HUES64 (cell line): Measurements from ENCODE around the gene SCYGR4.
"Not testable (repeated sequence)": the region's sequence is repeated elsewhere in the genome, so short reads cannot be mapped to it uniquely, and the experiment has no call there.

Source experiments
- H3K27ac ChIP-seq: 2 replicates; pipeline ENCODE4 v1.7.0; 2013; ENCODE audit warnings: low read depth, low read length, inconsistent platforms
- H3K27me3 ChIP-seq: 2 replicates; pipeline ENCODE4 v1.6.1; 2013; ENCODE audit warnings: mild to moderate bottlenecking, low read length; ENCODE audit not compliant: insufficient read depth
- H3K36me3 ChIP-seq: 2 replicates; pipeline ENCODE4 v1.6.1; 2013; ENCODE audit warnings: mild to moderate bottlenecking, low read length; ENCODE audit not compliant: insufficient read depth
- H3K4me1 ChIP-seq: 2 replicates; pipeline ENCODE4 v1.6.1; 2013; ENCODE audit warnings: mild to moderate bottlenecking, low read length, moderate library complexity; ENCODE audit not compliant: insufficient read depth
- H3K4me3 ChIP-seq: 2 replicates; pipeline ENCODE4 v1.5.1; 2013; ENCODE audit warnings: mild to moderate bottlenecking, low read length, moderate library complexity
- H3K9ac ChIP-seq: 2 replicates; pipeline ENCODE4 v1.6.1; 2013; ENCODE audit warnings: mild to moderate bottlenecking, low read depth, low read length
- H3K9me3 ChIP-seq: 2 replicates; pipeline ENCODE4 v1.6.1; 2013; ENCODE audit warnings: low read depth, low read length; ENCODE audit not compliant: insufficient read depth
- WGBS: fragments of 150-250, 120-280 bp; methylation state at CpG from one replicate; pipeline ENCODE4 v1.1.7; 2013; ENCODE audit warnings: missing lambda C conversion rate; 5-methylcytosine and 5-hydroxymethylcytosine counted together

SCYGR4 gene

DNA sequence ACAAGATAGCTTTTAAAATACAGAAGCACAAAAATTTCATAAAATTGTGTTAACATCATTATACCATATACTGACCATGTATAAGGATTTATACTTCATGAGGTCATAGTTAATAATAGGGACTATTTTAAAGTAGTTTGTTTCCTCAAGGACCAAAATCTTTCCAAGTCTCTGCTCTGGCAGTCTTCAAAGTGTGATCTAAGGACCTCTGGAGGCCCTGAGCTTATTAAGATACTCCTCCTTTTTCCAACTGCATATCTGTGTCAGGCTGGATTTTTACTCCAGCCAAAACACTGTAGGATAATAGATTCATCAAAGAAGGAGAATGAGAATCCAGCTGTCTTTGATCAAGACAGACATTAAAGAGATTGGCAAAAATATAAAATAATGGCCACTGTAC is 20.3 kb upstream of the SCYGR4 start:
- peaks cover 6% of the 10 kb centered on the region; the same call in 1 of the 2 replicates for H3K4me1 ChIP-seq
- H3K4me3 ChIP-seq = no peak overlapping the region
- H3K9ac ChIP-seq = no peak overlapping the region
- H3K27ac ChIP-seq = no peak overlapping the region
- no peaks in the 10 kb centered on the region for H3K36me3 ChIP-seq
- no peaks in the 10 kb centered on the region for H3K27me3 ChIP-seq
- H3K9me3 ChIP-seq = no peaks in the 10 kb centered on the region

DNA sequence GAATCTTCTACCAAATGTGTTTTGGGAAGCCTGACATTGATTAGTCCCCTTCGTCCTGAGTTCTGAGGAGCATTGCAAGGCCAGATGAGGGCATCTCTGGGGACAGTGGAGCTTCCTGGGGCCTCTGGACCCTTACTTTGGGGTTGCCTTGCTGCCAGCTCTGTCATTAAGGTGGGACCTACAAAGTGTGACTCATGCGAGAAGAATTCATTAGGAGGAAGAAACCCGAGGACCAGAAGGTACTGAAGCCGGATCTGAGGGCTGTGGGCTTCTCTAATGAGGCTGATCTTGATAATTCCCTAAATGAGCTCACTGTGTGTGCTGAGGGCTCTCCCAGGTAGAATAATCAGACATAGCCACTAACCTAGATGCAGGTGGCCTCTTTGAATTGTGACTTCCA is 19.3 kb upstream of the SCYGR4 start:
- H3K36me3 ChIP-seq = no peaks in the 10 kb centered on the region
- H3K4me1 ChIP-seq = peaks cover 6% of the 10 kb centered on the region; the same call in 1 of the 2 replicates
- H3K9ac ChIP-seq = no peak overlapping the region
- H3K4me3 ChIP-seq = no peak overlapping the region
- H3K27me3 ChIP-seq = no peaks in the 10 kb centered on the region
- H3K9me3 ChIP-seq = no peaks in the 10 kb centered on the region
- 71% methylated on average over 4 of the region's 4 CpGs for WGBS
- no peak overlapping the region for H3K27ac ChIP-seq

GRCh38 chr2:227598835-227599503 is 18.3 kb upstream of the SCYGR4 start, which contains the start of gene SCYGR2:
TSS of gene SCYGR2 (plus strand) at chr2:227598893. CDS start at chr2:227598893, 0 bp downstream.
- not testable (repeated sequence) for H3K27ac ChIP-seq, H3K4me1 ChIP-seq
- 95% methylated on average over 15 of the region's 16 CpGs for WGBS

DNA sequence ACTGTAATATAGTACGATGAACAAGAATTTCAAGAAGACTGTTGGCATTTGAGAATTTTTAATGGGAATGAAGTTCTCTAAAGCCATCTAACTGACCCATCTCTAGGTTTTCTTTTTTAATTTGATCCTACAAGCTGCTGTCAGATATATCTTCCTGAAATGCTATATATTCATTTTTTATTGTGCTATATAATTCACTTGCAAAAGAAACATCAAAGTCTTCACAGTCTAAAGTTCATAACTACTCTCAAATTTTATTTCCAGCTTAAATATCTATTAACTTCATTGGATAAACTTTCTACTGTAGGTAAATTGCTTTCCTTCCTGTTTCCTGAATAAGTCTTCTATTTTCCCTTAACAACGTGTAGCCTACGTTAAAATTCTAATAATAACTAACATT is 14.9 kb upstream of the SCYGR4 start:
- WGBS = no CpG with 5 or more reads among the region's 3 CpGs
- Histone ChIP-seq H3K27ac (no peak overlapping the region), H3K9ac (no peak overlapping the region), H3K4me3 (no peak overlapping the region), H3K36me3 (no peaks in the 10 kb centered on the region), H3K4me1 (peaks cover 6% of the 10 kb centered on the region; the same call in 1 of the 2 replicates), H3K27me3 (no peaks in the 10 kb centered on the region), H3K9me3 (no peaks in the 10 kb centered on the region)

More at GRCh38 chr2:227598835-227599503, 18.3 kb upstream of the SCYGR4 start, which contains the start of gene SCYGR2:
- H3K36me3 ChIP-seq, H3K4me3 ChIP-seq, H3K9me3 ChIP-seq, H3K27me3 ChIP-seq, H3K9ac ChIP-seq: not testable (repeated sequence)

DNA sequence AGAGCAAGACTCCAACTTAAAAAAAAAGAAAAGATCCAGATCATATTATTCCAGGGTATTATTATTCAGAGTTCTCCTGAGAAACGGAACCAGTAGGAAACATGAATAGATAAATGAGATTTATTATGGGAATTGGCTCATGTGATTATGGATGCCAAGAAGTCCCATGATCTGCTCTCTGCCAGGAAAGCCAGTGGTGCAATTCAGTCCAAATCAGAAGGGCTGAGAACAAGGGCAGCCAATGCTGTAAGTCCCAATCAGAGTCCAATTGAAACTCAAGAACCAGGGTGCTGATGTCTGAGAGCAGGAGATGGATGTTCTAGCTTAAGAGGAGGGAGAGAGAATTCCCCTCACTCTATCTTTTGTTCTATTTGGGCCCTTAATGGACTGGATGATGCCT is 10.8 kb upstream of the SCYGR4 start:
- H3K4me3 ChIP-seq = no peak overlapping the region
- no peaks in the 10 kb centered on the region for H3K36me3 ChIP-seq
- no peaks in the 10 kb centered on the region for H3K9me3 ChIP-seq
- H3K27ac ChIP-seq = no peak overlapping the region
- 97% methylated on average over 1 of the region's 1 CpG for WGBS
- no peaks in the 10 kb centered on the region for H3K4me1 ChIP-seq
- no peak overlapping the region for H3K9ac ChIP-seq
- H3K27me3 ChIP-seq = no peaks in the 10 kb centered on the region

DNA sequence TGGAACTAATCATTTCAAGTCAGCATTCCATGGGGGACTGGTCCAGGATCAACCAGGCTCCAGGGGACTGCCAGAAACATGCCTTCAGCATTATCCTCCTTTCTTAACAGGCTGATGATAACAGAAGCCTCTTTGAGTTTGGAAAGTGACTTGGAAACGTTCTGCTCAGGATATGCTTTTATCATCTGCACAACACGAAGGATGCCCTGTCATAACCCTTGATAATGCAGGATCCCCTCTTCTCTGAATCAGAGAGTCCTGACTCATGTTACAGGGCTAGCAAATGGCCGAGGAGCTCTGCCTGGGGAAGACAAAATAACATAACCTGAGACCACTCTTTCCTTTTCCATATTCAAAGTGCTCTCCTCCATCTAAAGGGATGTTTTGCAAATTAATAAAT is 9.4 kb upstream of the SCYGR4 start:
- Histone ChIP-seq H3K27me3 (no peaks in the 10 kb centered on the region), H3K27ac (no peak overlapping the region), H3K4me3 (no peak overlapping the region), H3K9ac (no peak overlapping the region), H3K9me3 (no peaks in the 10 kb centered on the region), H3K36me3 (no peaks in the 10 kb centered on the region), H3K4me1 (no peaks in the 10 kb centered on the region)
- WGBS = 71% methylated on average over 3 of the region's 3 CpGs

- no peaks in the 10 kb centered on the region for H3K9me3 ChIP-seq
Measured at GRCh38 chr2:227608561-227609338, 8.5 kb upstream of the SCYGR4 start.

GRCh38 chr2:227610123-227610522 is 7.2 kb upstream of the SCYGR4 start:
- H3K36me3 ChIP-seq = no peaks in the 10 kb centered on the region
- H3K4me1 ChIP-seq = no peaks in the 10 kb centered on the region
- WGBS = no CpG with 5 or more reads among the region's 2 CpGs
- no peaks in the 10 kb centered on the region for H3K27me3 ChIP-seq
- no peak overlapping the region for H3K9ac ChIP-seq
- no peak overlapping the region for H3K27ac ChIP-seq
- H3K9me3 ChIP-seq = no peaks in the 10 kb centered on the region
- H3K4me3 ChIP-seq = no peak overlapping the region

More at GRCh38 chr2:227608561-227609338, 8.5 kb upstream of the SCYGR4 start:
- H3K27ac ChIP-seq = no peak overlapping the region
- whole genome bisulfite sequencing = 88% methylated on average over 11 of the region's 16 CpGs
- no peaks in the 10 kb centered on the region for H3K4me1 ChIP-seq
- no peak overlapping the region for H3K4me3 ChIP-seq
- H3K27me3 ChIP-seq = no peaks in the 10 kb centered on the region
- H3K36me3 ChIP-seq = no peaks in the 10 kb centered on the region
- H3K9ac ChIP-seq = no peak overlapping the region

- H3K9ac ChIP-seq = no peak overlapping the region
- H3K27ac ChIP-seq = no peak overlapping the region
- 85% methylated on average over 11 of the region's 11 CpGs for WGBS
Measured at GRCh38 chr2:227612546-227613271, 4.6 kb upstream of the SCYGR4 start.

GRCh38 chr2:227613272-227613660 is 4.0 kb upstream of the SCYGR4 start:
- no peak overlapping the region for H3K27ac ChIP-seq
- 82% methylated on average over 4 of the region's 4 CpGs for WGBS
- H3K9ac ChIP-seq = no peak overlapping the region
- H3K4me1 ChIP-seq = peaks cover 10% of the 10 kb centered on the region; the same call in 1 of the 2 replicates
- no peaks in the 10 kb centered on the region for H3K27me3 ChIP-seq
- H3K36me3 ChIP-seq = no peaks in the 10 kb centered on the region
- H3K9me3 ChIP-seq = no peaks in the 10 kb centered on the region
- no peak overlapping the region for H3K4me3 ChIP-seq

More at GRCh38 chr2:227612546-227613271, 4.6 kb upstream of the SCYGR4 start:
- Histone ChIP-seq H3K9me3 (no peaks in the 10 kb centered on the region), H3K27me3 (no peaks in the 10 kb centered on the region), H3K4me3 (no peak overlapping the region), H3K36me3 (no peaks in the 10 kb centered on the region), H3K4me1 (peaks cover 10% of the 10 kb centered on the region; the same call in 1 of the 2 replicates)

- Histone ChIP-seq H3K9me3 (no peaks in the 10 kb centered on the region), H3K27ac (no peak overlapping the region), H3K9ac (no peak overlapping the region), H3K36me3 (no peaks in the 10 kb centered on the region), H3K4me1 (peaks cover 10% of the 10 kb centered on the region; the same call in 1 of the 2 replicates), H3K27me3 (no peaks in the 10 kb centered on the region), H3K4me3 (no peak overlapping the region)
- 92% methylated on average over 3 of the region's 4 CpGs for WGBS
Measured at GRCh38 chr2:227614246-227614645, 3.1 kb upstream of the SCYGR4 start.
